Stromal cell of bone marrow (primary cell): Measurements from ENCODE around the gene CAPZB.

Experiments
- DNase-seq: peaks from one replicate; pipeline ENCODE4 v3.0.0-alpha.2; 2012; ENCODE audit warnings: low read depth

CAPZB gene

DNA sequence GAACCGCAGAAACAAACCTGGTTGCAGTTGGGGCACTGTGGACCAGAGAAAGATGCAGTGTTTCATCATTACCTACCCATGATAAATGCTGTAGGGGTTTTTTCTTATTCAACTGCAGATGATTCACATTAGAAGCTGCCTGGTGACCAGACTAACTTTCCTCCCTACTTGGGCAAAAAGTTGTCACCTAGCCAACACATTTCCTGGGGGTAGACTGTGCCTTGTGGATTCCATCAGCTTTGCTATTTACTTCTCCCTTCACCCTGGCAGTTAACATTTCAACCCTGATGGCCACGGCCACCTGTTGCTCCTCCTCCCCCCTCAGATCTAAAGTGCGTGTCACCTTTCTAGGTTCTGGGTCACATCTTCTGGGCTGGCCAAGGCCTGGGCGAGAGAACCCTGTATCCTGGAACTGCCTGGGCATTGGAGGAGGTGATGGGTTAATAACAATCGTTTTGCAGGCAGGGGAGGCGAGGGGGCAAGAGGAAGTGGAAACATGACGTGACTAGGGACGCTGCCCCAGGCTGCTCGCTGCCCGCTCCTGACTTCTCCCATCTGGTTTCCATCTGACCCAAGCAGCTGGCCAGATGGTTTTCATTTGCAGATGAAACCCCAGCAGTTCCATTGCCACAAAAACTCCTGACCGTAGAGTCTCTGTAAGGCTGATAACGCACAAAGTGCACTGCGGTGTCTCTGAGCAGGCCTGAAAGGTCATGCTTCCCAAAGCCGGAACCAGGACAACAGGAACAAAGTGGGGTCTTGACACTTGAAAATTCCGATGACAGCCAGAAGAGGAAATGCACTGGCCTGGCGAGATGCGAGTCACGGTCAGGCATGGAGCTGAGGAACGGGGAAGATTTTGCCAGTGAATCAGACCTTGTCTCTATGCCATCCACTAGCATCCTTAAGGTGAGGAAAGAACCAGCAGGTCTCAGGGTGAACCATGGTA is 36.6 kb downstream of the CAPZB start:
- DNase-seq = peak; percentile 81

- no peak for DNase-seq
Observed at GRCh38 chr1:19447550-19447949, 37.8 kb downstream of the CAPZB start.

DNA sequence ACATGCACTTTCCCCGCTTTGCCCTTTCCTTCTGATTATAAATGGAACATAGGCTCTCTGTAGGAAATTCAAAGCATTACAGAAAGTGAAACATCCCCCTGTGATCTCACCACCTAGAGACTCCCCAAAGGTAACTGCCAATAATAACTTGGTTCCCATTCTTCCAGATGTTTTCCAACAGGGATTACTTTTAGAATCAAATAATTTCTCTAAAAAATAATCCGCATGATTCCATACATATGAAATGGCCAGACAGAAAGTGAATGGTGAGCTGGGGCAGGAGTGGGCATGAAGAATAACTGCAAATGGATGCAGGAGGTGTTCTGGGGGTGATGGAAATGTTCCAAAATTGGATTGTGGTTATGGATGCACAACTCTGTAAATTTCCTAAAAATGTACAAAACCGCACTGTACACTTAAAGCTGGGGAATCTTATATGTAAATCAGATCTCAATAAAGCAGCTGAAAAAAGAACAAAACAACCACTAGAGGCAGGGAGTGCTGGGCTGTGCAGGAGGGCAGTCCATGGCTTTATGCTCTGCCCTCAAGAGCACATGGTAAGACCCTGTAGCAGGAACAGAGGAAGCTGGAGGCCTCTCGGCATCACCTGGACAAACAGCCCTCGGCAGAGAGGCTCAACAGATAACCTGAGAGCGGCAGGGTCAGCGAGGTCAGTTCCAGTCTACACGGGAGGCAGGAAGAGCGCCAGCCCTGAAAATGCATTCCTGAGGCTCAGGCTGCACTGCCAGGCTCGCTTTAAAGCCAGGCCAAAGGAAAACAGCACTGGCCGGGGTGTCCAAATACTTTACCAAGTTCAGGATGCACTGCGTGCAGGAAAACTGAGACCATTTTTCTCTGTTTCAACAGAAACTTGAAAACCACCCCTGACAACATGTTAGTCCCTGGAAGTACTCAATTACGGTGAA is 39.7 kb downstream of the CAPZB start:
- no peak for DNase-seq

GRCh38 chr1:19444296-19445021 is 40.9 kb downstream of the CAPZB start:
- DNase-seq = no peak

GRCh38 chr1:19443326-19443725 is 42.0 kb downstream of the CAPZB start:
- no peak for DNase-seq

GRCh38 chr1:19442154-19443096 is 42.9 kb downstream of the CAPZB start:
- DNase-seq = no peak

- DNase-seq = no peak
Observed at GRCh38 chr1:19441048-19441780, 44.1 kb downstream of the CAPZB start.

DNA sequence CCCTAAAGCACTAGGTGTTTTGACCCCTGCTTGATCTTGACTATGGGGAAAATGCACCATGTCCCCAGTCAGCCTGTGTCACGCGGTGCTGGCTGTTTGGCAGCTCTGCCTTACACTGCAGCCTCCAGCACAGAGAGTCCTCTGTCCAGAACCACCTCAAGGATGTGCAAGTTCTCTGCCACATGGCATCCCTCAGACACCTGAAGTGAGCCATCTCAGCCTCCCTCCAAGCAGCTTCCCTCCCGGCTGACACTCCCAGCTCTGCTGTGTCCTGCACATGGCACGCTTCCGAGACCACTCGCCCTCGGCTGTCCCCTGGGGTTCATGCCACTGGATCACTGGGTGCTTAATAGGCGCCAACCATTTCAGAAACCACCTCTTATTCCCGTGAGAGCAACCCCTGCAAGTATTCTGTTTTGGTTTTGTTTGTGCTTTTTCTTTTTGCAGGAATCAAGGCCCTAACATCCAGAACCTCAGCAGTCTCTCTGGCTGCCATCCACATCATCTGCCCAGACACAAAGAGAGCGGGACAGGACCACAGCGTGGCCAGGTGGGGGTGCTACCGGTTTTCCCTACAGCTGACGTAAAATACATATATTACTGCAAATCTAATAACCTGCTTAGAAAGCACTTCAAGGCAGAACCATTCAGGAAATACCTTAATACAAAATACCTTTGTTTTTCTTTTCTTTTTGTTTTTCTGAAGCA is 45.7 kb downstream of the CAPZB start:
- DNase-seq = no peak

DNA sequence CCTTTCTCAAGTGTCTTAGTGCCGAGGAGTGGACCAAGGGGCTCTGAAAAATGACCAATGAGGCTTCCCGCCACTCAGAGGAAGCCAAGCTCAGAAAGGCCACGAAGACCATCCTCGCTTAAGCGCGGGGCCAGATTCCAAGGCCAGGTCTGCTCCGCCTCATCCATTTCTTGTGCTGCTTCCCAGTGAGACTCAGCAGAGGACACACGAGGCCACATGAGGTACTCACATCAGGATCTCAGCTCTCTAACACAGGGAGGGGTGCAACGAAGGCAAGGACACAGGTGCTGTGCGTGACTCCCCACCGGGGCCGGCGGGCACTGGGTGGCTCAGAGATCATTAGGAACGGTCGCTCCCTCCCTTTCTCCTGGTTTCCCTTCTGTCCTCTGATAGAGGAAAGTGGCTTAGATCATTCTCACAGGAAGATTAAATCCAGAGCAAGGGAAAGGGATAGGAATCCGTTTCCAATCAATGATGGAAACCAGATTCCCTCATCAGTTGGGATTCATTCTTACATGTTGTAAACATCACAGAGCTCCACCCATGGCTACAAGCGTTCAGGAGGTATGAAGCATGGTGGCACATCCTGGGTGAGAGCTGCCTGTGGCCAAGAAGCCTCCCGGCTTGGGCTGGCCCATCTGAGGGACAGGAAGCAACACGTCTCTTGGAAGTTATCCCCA is 46.7 kb downstream of the CAPZB start:
- DNase-seq = no peak

DNA sequence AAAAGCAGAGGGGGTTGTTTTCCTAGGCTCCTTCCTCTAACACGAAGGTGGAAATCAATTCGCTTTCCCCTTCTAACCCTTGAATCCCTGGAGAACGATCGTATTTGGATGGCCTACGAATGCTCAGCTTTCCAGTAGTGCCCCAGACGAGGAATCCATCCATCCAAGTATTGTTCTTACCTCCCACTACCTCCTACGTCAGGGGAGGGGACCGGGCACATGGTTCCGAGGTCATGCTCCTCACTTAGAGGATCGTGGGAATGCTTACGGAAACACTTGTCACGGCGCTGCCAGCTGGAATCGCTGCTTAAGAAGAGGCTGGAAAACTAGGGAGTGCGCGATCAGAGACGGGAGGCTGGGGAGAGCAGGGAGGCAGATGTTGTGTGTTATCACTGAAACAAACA is 47.4 kb downstream of the CAPZB start:
- peak; percentile 58 for DNase-seq

DNA sequence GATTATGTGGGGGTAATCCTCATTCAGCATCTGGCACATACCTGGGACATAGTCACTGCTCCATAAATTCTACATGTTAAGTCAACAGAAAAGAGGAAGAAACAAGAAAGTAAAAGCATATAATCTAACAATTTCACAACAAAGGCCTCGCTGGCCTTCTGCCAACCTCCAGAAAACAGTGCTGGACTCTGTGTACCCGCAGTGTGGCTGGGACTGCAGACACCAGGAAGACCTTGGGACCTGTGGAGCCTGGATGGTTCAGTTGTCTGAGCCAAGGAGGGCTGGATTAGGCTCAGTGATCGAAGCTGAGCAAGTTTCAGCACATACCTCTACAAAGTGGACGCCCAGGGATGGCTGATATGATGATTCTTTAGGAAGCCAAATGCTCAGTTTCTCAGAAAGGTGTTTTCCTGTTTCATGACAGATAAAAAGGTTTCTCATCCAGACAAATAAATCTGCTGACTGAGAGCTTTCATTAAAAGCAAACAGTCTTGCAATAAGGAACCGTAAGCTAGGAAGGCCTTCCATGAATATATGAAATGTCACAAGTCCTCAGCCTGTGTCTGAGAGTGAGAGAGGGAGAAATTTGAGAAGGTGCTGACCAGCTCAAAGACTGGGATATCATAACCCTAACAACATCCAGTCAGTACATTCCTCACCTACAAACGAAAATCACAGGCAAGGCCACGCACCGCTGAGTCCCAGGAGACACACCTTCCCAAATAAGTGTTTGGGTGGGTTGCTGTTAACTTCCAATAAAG is 48.4 kb downstream of the CAPZB start:
- DNase-seq = no peak

DNA sequence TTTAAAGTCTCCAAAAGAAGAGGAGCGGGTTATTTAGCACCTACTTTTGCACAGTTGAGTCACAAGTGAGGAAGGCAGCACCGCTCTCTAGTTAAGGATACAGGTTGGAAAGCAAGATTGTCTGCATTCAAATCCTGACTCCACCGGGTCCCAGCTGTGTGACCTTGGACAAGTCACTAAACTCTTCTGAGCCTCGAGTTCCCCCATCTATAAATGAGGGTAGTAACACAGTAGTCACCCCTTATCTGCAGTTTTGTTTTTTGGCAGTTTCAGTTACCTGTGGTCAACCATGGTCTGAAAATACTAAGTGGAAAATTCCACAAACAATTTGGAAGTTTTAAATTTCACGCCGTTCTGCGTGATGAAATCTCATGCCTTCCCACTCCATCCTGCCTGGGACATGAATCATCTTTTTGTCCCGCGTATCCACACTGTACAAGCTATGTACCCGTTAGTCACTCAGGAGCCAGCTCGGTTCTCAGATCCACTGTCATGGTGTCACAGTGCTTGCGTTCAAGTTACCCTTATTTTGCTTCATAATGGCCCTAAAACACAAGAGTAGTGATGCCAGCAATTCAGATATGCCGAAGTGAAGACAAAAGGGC is 49.4 kb downstream of the CAPZB start:
- DNase-seq = peak; percentile 66

- peak; percentile 86 for DNase-seq
Observed at GRCh38 chr1:19435181-19435580, 50.2 kb downstream of the CAPZB start.

- no peak for DNase-seq
Observed at GRCh38 chr1:19433719-19433998, 51.7 kb downstream of the CAPZB start.

DNA sequence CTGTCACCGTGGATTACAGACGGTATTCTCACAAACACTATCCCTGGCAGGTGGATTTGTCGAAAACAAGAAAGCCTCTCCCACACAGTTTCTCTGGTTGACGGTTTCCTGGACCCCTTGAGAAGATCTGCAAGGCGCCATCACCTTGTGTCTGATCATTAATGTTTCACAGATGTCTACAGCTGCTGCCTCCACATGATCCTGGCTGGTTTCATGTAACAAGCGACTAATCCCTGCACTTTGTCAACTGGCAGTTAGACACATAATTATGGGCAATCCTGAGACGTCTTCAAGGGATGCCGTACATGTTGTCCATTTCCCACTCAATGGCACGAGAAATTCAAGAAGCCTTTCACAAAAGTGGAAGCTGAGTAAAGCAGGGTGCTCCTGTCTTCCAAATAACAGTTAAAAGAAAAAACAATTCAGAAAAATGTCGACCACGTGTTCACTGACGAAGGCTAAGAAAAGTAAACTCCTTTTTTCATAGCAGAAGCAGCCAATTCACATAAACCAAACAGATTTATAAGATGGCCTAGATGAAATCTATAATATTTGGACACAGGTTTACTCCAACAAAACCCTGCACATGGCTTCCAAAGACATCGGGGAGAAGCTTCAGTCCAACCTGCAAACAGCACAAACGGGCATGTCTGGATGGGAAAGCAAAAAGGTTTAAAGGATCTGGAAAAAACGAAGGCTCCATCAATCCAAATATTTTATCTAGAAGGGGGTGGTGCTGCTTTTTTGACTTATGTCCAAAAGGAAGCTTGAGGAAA is 52.2 kb downstream of the CAPZB start:
- DNase-seq = no peak

DNA sequence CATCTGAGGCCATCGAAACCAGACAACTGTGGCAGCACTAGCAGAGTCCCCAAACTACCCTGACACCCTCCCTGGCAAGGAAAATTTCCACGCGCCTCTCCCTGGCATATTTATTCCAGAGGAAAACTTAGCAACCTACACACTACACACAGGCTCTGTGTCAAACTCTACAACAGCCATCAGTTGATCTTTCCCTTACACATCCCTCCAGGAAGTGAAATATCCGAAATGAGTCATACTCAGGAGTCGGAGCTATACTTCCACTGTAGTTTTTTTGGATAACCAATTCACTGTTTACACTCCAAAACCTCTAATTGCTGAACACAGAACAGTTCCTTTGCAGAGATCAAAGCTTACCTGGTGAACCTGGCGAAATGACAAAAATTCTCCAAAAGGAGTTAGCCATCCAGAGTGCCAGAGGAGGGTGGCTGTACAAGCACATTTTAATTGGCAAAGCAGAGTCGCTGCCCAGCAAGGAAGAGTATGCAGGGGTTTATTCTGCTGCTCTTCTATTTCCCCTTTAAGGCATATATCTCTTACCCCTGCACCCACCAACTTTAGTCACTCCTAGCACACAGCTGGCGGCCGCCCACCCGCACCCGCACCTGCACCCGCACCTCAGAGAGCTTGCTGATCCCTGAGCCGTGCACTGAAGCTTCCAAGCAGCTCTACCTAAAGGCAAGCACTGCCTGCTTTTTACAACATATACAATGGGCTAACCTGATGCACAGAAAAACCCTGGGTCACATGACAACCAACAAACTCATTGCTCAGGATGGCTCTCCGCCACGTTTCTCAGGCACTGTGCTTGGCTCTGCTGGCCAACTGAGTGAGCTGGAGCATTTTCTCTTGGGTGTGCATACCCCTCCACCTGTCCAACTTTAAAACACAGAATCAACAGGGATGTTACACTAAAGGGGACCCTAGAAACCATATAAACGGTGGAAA is 54.9 kb downstream of the CAPZB start:
- peak; percentile 73 for DNase-seq
